HEK293 (cell line): ENCODE measurements around the gene ITPKC.

Source experiments
- CTCF ChIA-PET: fragments of 350-600 bp; formaldehyde crosslinking; extraction: SDS; loops from one replicate; lab custom pipeline; 2021; ENCODE audit warnings: antibody characterized with exemption; lab: Yijun Ruan, JAX
- POLR2A ChIA-PET: fragments of 300-600 bp; formaldehyde crosslinking; extraction: SDS; loops from one replicate; lab custom pipeline; 2020; ENCODE audit warnings: antibody characterized with exemption, inconsistent platforms; lab: Yijun Ruan, JAX
- H3K27ac ChIP-seq: fragments of 200-500 bp; sonication (Bioruptor generic); 2 replicates; pipeline ENCODE4 v1.5.1; 2014; ENCODE audit warnings: low read depth, low read length, control low read depth, inconsistent platforms; ENCODE audit errors: extremely low read depth
- H3K36me3 ChIP-seq, 2 experiments: fragments of 200-500 bp in 1 of 2; sonication (Bioruptor generic) in 1 of 2; 1 replicate in 1 of 2; 2 replicates in 1 of 2; pipeline ENCODE4 v1.5.1; 2014 to 2017; ENCODE audit warnings: inconsistent platforms in 2 of 2, low read length in 2 of 2; ENCODE audit not compliant: control insufficient read depth in 2 of 2, insufficient read depth in 1 of 2
- H3K4me1 ChIP-seq: fragments of 200-500 bp; sonication (Bioruptor generic); 2 replicates; pipeline ENCODE4 v1.5.1; 2014; ENCODE audit warnings: mild to moderate bottlenecking, low read length, inconsistent platforms; ENCODE audit not compliant: control insufficient read depth, insufficient read depth
- H3K4me3 ChIP-seq: 2 replicates; pipeline ENCODE4 v1.5.1; 2011; ENCODE audit warnings: low read depth, mild to moderate bottlenecking, control low read depth, low read length, moderate library complexity
- H3K9me3 ChIP-seq: fragments of 200-500 bp; sonication (Bioruptor generic); 2 replicates; pipeline ENCODE4 v1.5.1; 2014; ENCODE audit warnings: low read depth, low read length, inconsistent platforms; ENCODE audit not compliant: control insufficient read depth, insufficient read depth
- GLI2 ChIP-seq: fragments of 450-650 bp; formaldehyde crosslinking; IDR thresholded peaks from 2 replicates; pipeline ENCODE4; 2017; ENCODE audit warnings: missing biosample characterization, missing genetic modification characterization, low read depth, borderline replicate concordance
- GLIS2 ChIP-seq: fragments of 450-650 bp; formaldehyde crosslinking; IDR thresholded peaks from 2 replicates; pipeline ENCODE4 v1.5.1; 2016; ENCODE audit warnings: missing biosample characterization, missing genetic modification characterization
- KLF1 ChIP-seq: fragments of 450-650 bp; formaldehyde crosslinking; IDR thresholded peaks from 2 replicates; pipeline ENCODE4 v1.5.1; 2016; ENCODE audit warnings: missing biosample characterization, missing genetic modification characterization
- PRDM1 ChIP-seq: fragments of 450-650 bp; formaldehyde crosslinking; IDR thresholded peaks from 2 replicates; pipeline ENCODE4; 2016; ENCODE audit warnings: missing biosample characterization, missing genetic modification characterization
- SP7 ChIP-seq: fragments of 450-650 bp; formaldehyde crosslinking; IDR thresholded peaks from 2 replicates; pipeline ENCODE4 v1.5.1; 2016; ENCODE audit warnings: missing biosample characterization, missing genetic modification characterization
- ZBTB17 ChIP-seq: fragments of 450-650 bp; formaldehyde crosslinking; IDR thresholded peaks from 2 replicates; pipeline ENCODE4 v1.5.1; 2016; ENCODE audit warnings: missing biosample characterization, missing genetic modification characterization
- ZBTB20 ChIP-seq: fragments of 450-650 bp; formaldehyde crosslinking; IDR thresholded peaks from 2 replicates; pipeline ENCODE4 v1.5.1; 2016; ENCODE audit warnings: missing biosample characterization, missing genetic modification characterization
- ZBTB21 ChIP-seq: fragments of 450-650 bp; formaldehyde crosslinking; IDR thresholded peaks from 2 replicates; pipeline ENCODE4 v1.5.1; 2017; ENCODE audit warnings: missing biosample characterization, missing genetic modification characterization
- ZNF211 ChIP-seq: fragments of 450-650 bp; formaldehyde crosslinking; IDR thresholded peaks from 2 replicates; pipeline ENCODE4 v1.5.1; 2016; ENCODE audit warnings: low read depth, missing biosample characterization, missing genetic modification characterization
- ZNF239 ChIP-seq: fragments of 450-650 bp; formaldehyde crosslinking; IDR thresholded peaks from 2 replicates; pipeline ENCODE4 v1.5.1; 2016; ENCODE audit warnings: missing biosample characterization, missing genetic modification characterization
- ZNF335 ChIP-seq: fragments of 450-650 bp; formaldehyde crosslinking; conservative IDR thresholded peaks from 2 replicates; pipeline ENCODE4 v1.5.1; 2016; ENCODE audit warnings: missing biosample characterization, missing genetic modification characterization
- ZNF521 ChIP-seq: fragments of 450-650 bp; formaldehyde crosslinking; IDR thresholded peaks from 2 replicates; pipeline ENCODE4 v1.5.1; 2017; ENCODE audit warnings: missing biosample characterization, mild to moderate bottlenecking, missing genetic modification characterization
- ZNF548 ChIP-seq: fragments of 450-650 bp; formaldehyde crosslinking; IDR thresholded peaks from 2 replicates; pipeline ENCODE4 v1.5.1; 2016; ENCODE audit warnings: missing biosample characterization, missing genetic modification characterization
- ZNF561 ChIP-seq: fragments of 450-650 bp; IDR thresholded peaks from 2 replicates; pipeline ENCODE4 v1.5.1; 2018; ENCODE audit warnings: missing biosample characterization, missing genetic modification characterization, borderline replicate concordance
- ZNF768 ChIP-seq: fragments of 450-650 bp; formaldehyde crosslinking; IDR thresholded peaks from 2 replicates; pipeline ENCODE4 v1.5.1; 2018; ENCODE audit warnings: missing biosample characterization, mild to moderate bottlenecking, missing genetic modification characterization
- ZSCAN23 ChIP-seq: fragments of 450-650 bp; formaldehyde crosslinking; IDR thresholded peaks from 2 replicates; pipeline ENCODE4 v1.5.1; 2016; ENCODE audit warnings: missing biosample characterization, missing genetic modification characterization
- TF ChIP-seq, protein P1 (sequence below): fragments of 450-650 bp; formaldehyde crosslinking; IDR thresholded peaks from 2 replicates; pipeline ENCODE4 v1.5.1; 2016; ENCODE audit warnings: missing biosample characterization, missing genetic modification characterization

ITPKC gene

DNA sequence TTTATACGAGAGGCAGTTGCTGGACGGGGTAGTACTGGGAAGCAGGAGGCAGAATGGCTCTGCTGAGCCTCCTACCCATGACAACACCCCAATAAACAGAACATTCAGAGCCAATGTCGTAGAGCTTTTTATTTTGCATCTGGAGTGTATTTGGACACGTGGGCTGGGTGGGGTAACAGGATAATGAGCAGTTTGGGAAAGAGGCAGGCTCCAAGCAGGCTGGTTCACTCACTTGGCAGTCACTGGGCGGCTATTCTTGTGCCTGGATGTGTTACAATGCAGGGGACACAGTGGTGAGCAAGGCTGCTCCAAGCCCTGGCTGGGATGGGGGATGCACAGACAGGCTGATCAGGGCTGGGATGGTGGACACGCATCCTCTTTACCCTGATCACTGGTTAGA is 23.8 kb downstream of the ITPKC start:
- Histone ChIP-seq H3K36me3 (peaks cover 56 to 75% of the 10 kb centered on the region in 2 experiments), H3K27ac (peak overlapping the region; percentile 53; the same call in 1 of the 2 replicates), H3K9me3 (no peaks in the 10 kb centered on the region), H3K4me1 (no peaks in the 10 kb centered on the region), H3K4me3 (no peak overlapping the region)
- CTCF ChIA-PET: interaction anchor here (0.6 to 0.7 kb wide), 2 partner anchors 83 to 106 kb away, joined by 3 read pairs; no protein-coding TSS in a partner anchor
- TF ChIP-seq GLIS2 (tag by site-specific recombination) (no peak), ZNF335 (peak; percentile 27; the same call in 1 of the 2 replicates), KLF1 (tag by site-specific recombination) (peak; percentile 10; the same call in 1 of the 2 replicates), ZNF768 (tag by site-specific recombination) (no peak), ZNF239 (tag by site-specific recombination) (no peak), GLI2 (tag by site-specific recombination) (no peak), PRDM1 (no peak), ZSCAN23 (tag by site-specific recombination) (no peak), ZBTB20 (tag by site-specific recombination) (no peak), ZNF548 (tag by site-specific recombination) (no peak), ZNF521 (tag by site-specific recombination) (no peak), SP7 (tag by site-specific recombination) (peak; percentile 86), ZBTB17 (peak; percentile 18; the same call in 1 of the 2 replicates)
- POLR2A ChIA-PET: interaction anchor here (0.6 to 4.3 kb wide), 7 partner anchors 10 to 686 kb away, joined by 3 to 30 read pairs (median 3); partner anchors contain the start of genes ACTMAP, B3GNT8, RAB4B and SNRPA

DNA sequence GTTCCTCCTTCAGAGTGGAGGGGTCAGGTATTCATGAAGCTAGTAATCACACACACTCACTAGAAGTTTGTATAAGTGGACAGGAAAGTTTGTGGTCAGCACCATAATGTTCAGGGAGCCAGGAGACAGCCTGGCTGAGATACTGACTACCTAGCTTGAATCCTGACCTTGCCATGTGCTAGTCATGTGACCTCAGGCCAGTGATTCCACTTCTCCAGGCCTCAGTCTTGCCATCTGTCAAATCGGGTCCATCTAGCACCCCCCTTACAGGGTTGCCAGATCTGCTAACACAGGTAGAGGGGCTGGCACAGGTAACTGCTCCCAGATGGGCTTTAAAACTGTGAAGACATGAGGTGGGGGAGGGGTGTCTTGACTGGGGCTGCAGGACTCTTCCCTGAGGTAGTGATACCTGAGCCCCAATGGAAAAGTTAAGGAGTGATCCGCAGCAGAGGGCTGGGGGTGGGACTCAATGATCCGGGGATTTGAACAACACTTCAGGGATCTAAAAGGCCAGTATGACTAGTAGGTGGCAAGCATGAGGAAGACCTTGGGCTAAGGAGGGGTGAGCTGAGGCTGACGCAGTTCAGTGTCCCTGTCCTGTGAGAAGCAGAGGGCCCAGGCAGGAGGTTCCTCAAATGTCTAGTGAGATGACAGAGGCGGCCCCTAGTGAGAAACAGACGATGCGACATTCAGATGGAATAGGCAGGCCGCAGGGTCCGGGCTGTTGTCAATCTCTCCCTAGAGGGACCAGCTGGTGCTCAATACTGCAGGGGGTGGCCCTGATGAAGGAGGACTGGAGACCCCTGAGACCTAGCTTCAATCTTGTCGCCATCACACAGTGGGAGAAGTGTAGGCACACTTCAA is 24.8 kb downstream of the ITPKC start:
- TF ChIP-seq ZNF561 (no peak), ZNF211 (tag by site-specific recombination) (no peak), ZBTB21 (tag by site-specific recombination) (0 out of 2 replicates have a peak, but pooled peaks have one; percentile 12)
- TF ChIP-seq, protein P1, sequence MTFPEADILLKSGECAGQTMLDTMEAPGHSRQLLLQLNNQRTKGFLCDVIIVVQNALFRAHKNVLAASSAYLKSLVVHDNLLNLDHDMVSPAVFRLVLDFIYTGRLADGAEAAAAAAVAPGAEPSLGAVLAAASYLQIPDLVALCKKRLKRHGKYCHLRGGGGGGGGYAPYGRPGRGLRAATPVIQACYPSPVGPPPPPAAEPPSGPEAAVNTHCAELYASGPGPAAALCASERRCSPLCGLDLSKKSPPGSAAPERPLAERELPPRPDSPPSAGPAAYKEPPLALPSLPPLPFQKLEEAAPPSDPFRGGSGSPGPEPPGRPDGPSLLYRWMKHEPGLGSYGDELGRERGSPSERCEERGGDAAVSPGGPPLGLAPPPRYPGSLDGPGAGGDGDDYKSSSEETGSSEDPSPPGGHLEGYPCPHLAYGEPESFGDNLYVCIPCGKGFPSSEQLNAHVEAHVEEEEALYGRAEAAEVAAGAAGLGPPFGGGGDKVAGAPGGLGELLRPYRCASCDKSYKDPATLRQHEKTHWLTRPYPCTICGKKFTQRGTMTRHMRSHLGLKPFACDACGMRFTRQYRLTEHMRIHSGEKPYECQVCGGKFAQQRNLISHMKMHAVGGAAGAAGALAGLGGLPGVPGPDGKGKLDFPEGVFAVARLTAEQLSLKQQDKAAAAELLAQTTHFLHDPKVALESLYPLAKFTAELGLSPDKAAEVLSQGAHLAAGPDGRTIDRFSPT (tag by site-specific recombination): 0 out of 2 replicates have a peak, but pooled peaks have one; percentile 27
- POLR2A ChIA-PET: interaction anchor here (0.5 to 4.3 kb wide), 13 partner anchors 9 to 290 kb away, joined by 3 to 30 read pairs (median 3); partner anchors contain the start of genes ACTMAP, RAB4B and SNRPA
- H3K9me3 ChIP-seq: no peaks in the 10 kb centered on the region
- H3K4me1 ChIP-seq: no peaks in the 10 kb centered on the region
- no peak overlapping the region for H3K4me3 ChIP-seq
- CTCF ChIA-PET: interaction anchor here (0.6 to 3.3 kb wide), 9 partner anchors 11 to 271 kb away, joined by 3 to 23 read pairs (median 4); partner anchors contain the start of genes COQ8B and ITPKC
- H3K36me3 ChIP-seq: peaks cover 57 to 67% of the 10 kb centered on the region in 2 experiments
- H3K27ac ChIP-seq: no peak overlapping the region

DNA sequence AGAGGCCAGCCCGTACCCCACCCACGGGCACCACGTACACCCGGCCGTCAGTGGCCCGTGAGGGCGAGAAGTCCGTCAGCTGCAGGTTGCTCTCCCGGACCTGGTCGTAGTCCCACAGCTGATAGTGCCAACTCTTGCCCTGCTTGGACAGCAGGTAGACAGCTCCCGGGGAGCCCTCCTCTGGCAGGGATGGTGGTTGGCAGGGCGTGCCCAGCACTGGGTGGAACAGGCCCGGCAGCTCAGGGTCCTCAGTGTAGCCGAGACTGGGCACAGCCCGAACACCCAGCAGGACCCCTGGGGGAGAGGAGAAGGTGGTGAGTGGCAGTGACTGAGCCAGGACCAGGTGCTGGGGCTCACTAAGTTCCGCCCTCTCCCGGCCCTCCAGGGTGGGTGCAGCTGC is 25.6 kb downstream of the ITPKC start:
- Histone ChIP-seq H3K27ac (no peak overlapping the region), H3K4me1 (no peaks in the 10 kb centered on the region), H3K9me3 (no peaks in the 10 kb centered on the region), H3K36me3 (peaks cover 57 to 64% of the 10 kb centered on the region in 2 experiments), H3K4me3 (no peak overlapping the region)
- TF ChIP-seq ZNF561: no peak
- TF ChIP-seq, protein P1 (tag by site-specific recombination): peak; percentile 46; the same call in 1 of the 2 replicates
- ChIA-PET CTCF (interaction anchor here (0.6 to 3.3 kb wide), 11 partner anchors 12 to 433 kb away, joined by 3 to 23 read pairs (median 4); partner anchors contain the start of genes COQ8B and ITPKC), POLR2A (interaction anchor here (0.6 to 4.3 kb wide), 8 partner anchors 8 to 79 kb away, joined by 3 to 30 read pairs (median 5); partner anchors contain the start of genes ACTMAP, RAB4B and SNRPA)
